Inflammatory macrophage (primary cell): ENCODE results near the gene RSRP1.
"Not testable (repeated sequence)": the region's sequence is repeated elsewhere in the genome, so short reads cannot be mapped to it uniquely, and the experiment has no call there.

Experiments used
- DNase-seq, 2 donors: peaks; one replicate each; pipeline ENCODE4 v3.0.0-alpha.2; 2020 to 2022
- total RNA-seq, 18 experiments: gene quantifications; one replicate each; lab custom pipeline; 2026; ENCODE audit warnings: mixed read lengths in 6 of 18, inconsistent platforms in 2 of 18; lab: John Stamatoyannopoulos, UW

The RSRP1 gene, protein sequence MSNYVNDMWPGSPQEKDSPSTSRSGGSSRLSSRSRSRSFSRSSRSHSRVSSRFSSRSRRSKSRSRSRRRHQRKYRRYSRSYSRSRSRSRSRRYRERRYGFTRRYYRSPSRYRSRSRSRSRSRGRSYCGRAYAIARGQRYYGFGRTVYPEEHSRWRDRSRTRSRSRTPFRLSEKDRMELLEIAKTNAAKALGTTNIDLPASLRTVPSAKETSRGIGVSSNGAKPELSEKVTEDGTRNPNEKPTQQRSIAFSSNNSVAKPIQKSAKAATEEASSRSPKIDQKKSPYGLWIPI
- 27.9 to 125 (median 77.2) reads per million in 18 experiments for total RNA-seq

DNA sequence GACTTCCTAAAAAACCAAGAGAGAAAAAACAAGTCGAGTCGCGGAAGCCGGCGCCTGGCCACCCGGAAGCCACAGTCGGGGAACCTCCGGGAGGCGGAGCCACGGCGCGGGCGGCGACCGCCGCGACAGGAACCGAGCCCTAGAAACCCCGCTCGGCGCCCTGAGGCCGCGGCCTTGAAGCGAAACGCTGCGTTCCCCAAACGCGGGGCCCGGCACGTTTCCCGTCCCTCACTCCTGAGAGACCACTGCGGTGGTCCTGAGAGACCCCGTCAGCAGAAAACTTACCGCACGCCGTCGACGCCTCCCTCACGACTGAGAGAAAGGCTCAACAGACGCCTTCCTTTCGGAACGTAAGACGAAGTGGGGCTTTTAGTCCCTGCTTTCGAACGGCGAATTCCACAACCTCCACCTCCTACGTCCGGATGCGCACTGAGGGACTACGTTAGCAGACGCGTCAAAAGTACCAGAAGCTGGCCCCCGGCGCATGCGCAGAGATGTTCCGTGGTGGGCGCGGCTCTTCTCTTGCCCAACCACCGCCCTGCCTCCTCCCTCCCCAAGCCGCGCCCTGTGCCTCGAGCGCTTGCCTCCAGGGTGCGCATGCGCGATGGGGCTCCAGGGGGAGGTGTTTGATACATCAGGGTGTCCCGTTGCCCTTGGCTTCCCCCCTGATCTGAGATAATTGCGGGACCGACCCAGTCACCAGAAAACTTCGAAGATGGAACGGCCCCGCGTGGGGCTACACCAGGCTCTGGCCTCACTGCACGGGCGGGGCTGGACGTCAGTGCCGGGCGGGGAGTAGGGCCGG is at the start of gene RSRP1:
Gene RSRP1, minus strand, starts transcription at position 431 of the 805 bp plus-strand sequence. CDS start 491 bp downstream, outside the sequence.
- DNase-seq = peak; percentile 99

- not testable (repeated sequence) for DNase-seq
Observed at GRCh38 chr1:25296501-25296900, 49.2 kb upstream of the RSRP1 start.

GRCh38 chr1:25294889-25295826 is 47.9 kb upstream of the RSRP1 start:
- not testable (repeated sequence) for DNase-seq

GRCh38 chr1:25293426-25293825 is 46.2 kb upstream of the RSRP1 start:
- DNase-seq = peak in 1 of 2 donors; percentile 15

DNA sequence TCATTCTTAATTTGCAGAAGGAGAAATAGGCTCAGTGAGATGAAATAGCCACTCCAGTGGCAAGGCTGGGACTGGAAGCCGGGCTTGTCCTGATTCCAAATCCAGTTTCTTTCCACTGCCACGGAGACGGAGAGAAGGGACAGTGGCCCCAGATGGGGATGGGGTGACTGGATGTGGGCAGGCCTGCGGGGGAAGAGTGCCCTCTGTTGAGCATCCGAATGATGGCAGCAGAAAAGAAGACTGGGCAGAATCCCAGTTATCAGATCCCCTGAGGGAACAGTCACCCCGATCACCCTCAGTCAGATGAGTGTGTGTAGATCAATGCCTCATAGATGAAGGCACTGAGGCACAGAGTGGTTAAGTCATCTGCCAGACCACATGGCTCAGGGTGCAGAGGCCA is 42.8 kb upstream of the RSRP1 start:
- DNase-seq = not testable (repeated sequence)

GRCh38 chr1:25288573-25289101 is 41.4 kb upstream of the RSRP1 start:
- not testable (repeated sequence) for DNase-seq

DNA sequence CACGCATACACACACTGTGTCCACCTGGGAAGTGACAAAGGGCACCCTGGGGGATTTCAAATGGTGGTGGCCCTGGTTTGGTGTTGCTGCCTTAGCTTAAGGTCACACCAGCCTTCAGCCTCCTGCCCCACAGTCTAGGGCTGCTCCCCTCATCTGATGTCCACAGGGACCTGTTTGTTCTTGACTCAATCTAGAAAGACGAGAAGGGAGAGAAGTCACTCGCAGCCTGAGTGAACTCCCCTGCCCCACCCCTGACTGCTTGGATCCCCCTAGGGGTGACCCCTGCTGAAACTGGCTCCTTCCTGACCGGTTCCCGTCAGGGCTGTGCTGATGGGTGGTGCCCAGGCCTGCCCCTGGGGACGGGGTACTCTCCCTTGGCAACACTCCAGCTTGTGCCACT is 39.9 kb upstream of the RSRP1 start:
- DNase-seq = not testable (repeated sequence)

- not testable (repeated sequence) for DNase-seq
Observed at GRCh38 chr1:25285862-25286261, 38.6 kb upstream of the RSRP1 start.

GRCh38 chr1:25279693-25280111 is 32.4 kb upstream of the RSRP1 start:
- not testable (repeated sequence) for DNase-seq

DNA sequence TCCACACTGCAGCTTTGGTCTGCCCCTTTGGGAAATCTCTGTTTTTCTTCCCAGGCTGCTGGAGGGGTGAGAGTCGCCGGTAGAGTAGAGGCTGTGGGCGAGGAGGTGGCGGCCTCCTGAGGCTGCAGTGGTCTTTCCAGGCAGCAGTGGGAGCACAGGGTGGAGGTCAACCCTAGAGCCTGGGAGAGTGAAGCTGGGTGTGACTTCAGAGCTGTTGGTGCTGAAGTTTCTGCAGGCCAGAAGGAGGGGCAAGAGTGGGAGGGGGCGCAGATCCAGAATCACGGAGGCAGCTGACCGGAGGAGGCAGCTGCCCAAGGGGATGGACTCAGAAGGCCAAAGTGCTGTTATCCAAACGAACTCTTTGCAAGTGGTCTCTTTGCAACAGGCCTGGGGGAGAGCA is 31.5 kb upstream of the RSRP1 start:
- not testable (repeated sequence) for DNase-seq

- DNase-seq = not testable (repeated sequence)
Observed at GRCh38 chr1:25278358-25278757, 31.1 kb upstream of the RSRP1 start.

GRCh38 chr1:25277295-25277694 is 30.0 kb upstream of the RSRP1 start:
- not testable (repeated sequence) for DNase-seq

DNA sequence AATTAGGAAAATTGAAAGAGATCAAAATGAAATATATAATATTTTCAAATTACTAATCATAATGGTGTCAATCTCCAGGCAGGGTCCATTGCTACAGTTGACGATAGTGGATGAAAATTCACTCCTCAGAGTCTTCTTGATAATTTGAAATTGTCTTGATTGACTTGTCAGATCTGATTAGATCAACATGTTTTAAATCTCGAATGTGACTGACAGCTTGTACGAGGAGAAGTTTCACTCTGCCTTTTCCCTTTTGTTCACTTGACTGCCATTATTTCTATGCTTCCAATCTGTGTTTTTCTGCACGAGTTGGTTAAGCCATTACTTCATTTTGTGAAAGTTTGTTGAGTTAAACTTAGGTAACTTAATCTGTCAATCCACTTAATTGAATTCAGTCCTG is 28.4 kb upstream of the RSRP1 start:
- not testable (repeated sequence) for DNase-seq

GRCh38 chr1:25272238-25272637 is 25.0 kb upstream of the RSRP1 start, which contains the start of gene RHD:
Gene RHD (plus strand): TSS chr1:25272509. CDS start chr1:25272548, 39 bp downstream.
- not testable (repeated sequence) for DNase-seq

DNA sequence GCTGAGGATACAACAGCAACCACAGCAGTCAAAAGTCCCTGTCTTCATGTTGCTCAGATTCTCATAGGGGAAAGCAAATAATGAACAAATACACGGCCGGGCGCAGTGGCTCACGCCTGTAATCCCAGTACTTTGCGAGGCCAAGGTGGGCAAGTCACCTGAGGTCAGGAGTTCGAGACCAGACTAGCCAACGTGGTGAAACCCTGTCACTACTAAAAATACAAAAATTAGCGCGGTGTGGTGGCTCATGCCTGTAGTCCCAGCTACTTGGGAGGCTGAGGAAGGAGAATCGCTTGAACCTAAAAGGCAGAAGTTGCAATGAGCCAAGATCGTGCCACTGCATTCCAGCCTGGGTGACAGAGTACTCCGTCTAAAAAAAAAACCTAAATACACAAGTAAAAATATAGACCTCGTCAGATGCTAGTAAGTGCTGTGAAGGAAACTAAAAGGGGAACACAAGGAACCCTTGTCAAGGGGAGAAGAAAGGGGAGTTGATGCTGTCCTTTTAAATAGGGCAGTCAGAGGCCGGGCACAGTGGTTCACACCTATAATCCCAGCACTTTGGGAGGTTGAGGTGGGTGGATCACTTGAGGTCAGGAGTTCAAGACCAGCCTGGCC is 21.0 kb upstream of the RSRP1 start:
- DNase-seq = not testable (repeated sequence)

DNA sequence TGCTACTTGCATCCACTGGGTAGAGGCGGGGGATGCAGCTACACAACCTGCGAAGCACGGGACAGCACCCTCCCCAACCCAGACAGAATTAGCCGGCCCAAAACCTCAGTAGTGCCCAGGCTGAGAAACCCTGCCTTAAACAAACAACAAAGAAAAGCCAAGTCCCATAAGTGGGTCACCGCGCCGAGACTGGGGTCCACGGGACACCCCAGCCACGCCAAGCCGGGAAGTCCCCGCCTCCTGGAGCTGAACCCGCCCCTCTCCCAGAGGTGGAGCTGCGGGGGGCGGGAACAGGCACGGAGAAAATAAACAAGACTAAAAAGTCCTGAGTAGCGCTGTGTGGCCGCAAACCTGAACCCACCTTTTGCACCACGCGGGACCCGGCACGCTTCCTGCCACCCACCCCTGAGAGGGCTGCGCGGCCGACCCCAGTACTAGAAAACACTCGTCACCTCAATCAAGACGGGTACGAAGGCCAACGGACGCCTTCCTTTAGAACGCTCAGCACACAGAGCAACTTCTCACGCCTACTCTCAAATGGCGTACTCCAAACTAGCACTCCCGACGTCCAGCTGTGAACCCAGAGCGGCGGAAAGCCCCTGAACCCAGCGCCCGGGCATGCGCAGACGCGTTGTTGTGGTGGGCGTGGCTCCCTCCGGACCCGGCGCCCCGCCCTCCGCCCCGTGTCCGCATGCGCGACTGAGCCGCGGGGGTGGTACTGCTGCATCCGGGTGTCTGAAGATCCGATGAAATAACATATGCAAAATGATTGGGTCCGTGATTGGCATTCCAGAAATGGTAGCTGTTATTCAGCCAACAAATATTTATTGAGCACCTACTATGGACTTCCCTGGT is 20.3 kb upstream of the RSRP1 start:
- DNase-seq = peak; percentile 75 to 88

- DNase-seq = not testable (repeated sequence)
Observed at GRCh38 chr1:25266554-25267287, 19.5 kb upstream of the RSRP1 start.

DNA sequence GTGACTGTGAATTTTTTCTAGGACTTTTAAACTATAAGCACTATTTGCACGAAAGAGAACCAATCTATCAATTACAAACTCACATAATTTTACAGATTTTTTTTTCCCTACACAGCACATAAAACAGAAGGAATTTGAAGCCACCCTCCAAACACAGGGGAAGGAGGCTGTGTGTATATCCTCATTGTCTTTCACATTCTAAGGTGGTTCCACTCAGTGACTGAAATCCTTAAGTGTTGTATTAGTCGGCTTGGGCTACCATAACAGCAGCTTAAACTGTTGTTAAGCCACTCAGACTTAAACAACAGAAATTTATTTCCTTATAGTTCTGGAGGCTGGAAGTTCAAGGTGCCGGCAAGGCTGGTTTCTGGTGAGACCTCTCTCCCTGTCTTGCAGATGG is 13.1 kb upstream of the RSRP1 start:
- not testable (repeated sequence) for DNase-seq

DNA sequence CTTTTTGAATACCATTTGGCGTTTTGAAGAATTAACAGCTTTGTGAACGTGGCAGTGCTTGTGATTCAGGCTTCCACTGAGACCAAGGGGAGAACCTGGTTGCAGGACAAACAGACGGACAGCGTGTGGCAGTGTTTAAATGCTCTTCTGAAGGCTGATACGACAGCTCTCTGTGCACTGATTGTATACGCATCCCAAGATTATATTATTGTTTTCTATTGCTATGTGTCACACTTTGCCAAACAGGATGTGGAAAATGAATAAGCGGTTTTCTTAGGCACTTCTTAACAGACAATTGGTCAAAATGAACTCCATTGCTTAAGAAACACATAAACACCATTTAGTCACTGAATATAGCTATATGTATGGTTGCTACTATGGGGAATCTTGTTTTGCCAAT is 12.6 kb upstream of the RSRP1 start:
- DNase-seq = peak; percentile 30 to 40

DNA sequence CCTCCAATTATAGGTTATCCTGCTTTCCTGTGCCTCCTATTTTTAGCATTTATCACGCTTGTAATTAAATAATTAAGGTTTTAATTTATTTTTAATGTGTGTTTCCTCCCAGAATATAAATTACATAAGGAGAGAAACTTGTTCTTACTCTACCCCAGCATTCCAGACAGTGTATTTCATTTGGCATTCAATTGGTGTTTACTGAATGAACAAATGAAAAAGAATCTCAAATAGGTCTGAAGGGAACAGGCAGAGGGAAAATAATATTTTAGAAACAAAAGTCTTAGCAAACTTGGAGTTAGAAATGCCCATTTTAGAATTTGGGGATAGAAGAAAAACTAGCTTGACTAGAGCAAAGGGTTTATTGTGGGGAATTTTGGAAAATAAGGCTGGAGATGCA is 9.9 kb upstream of the RSRP1 start:
- no peak for DNase-seq
